Measurements from ENCODE around the gene ZNF141. TPM values are rescaled to one million over a fixed set of nuclear protein-coding genes. Genes with fewer than 3 reads are reported as not detected.

ZNF141 gene
- polyA plus RNA-seq, 3 donors: 2.5 to 4.2 (median 2.7) TPM

GRCh38 chr4:374298-375160, 36.9 kb downstream of the ZNF141 start:
- WGBS (ENCODE audit: insufficient coverage): no CpG with 5 or more reads among the region's 6 CpGs
- H3K27ac Mint-ChIP-seq: no peak overlapping the region
- intact Hi-C loops (cut with micrococcal nuclease): no loop called here

DNA sequence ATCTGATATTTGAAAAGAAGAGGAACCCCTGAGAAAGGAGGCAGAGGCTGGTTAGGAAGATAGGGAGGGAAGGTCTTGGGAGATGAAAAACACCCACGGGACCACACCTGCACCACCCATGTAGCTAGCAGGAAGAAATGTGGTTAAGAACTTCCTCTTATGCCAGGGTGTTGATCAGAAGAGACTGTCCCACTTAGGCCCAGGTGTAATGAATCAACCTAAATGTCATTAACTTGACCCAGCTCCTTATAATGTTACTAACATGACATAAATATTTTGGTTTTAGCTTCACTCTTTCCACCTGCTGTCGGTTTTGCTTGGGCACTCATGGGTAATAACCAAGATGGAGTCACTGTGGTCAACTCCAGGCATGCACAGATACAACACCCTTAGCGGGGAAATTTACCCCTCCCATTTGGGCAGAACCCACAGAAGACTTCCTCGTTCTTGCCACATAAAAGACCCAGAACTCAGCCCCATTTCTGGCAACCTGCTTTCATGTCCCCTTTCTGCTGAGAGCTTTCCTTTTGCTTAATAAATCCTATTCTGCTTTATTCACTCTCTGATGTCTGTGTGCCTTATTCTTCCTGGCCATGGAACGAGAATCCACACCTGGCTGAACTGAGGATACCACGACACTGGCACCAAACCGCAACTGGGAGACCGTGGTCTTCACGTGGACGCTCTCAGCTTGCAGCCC, 46.8 kb downstream of the ZNF141 start:
- intact Hi-C loops (cut with micrococcal nuclease): no loop called here
- H3K4me1 ChIP-seq (ENCODE audit: control insufficient read depth in 1 of 2, insufficient read depth in 2 of 2, low read length in 2 of 2): no peaks in the 10 kb centered on the region
- peak overlapping the region in 1 of 3 experiments; percentile 34 for H3K4me3 ChIP-seq (replicated peaks in 1 of 3; ENCODE audit: low read depth in 2 of 3, low read length in 3 of 3)
- no peaks in the 10 kb centered on the region for H4K20me1 ChIP-seq (ENCODE audit: insufficient read depth, low read length)
- H3K4me3 Mint-ChIP-seq: no peak overlapping the region
- H3K4me2 ChIP-seq (replicated peaks; ENCODE audit: extremely low read depth, low read length, poor library complexity, severe bottlenecking): no peak overlapping the region
- H3K9me3 ChIP-seq (replicated peaks in 1 of 2; ENCODE audit: control insufficient read depth in 1 of 2, insufficient read depth in 1 of 2, low read length in 2 of 2): peaks cover 85 to 98% of the 10 kb centered on the region in 2 donors
- 61% methylated on average over 4 of the region's 10 CpGs for WGBS (ENCODE audit: insufficient coverage)
- H3K79me2 ChIP-seq (ENCODE audit: insufficient read depth, low read length): no peaks in the 10 kb centered on the region
- H2AFZ ChIP-seq (ENCODE audit: insufficient read depth, low read depth, low read length, poor library complexity, severe bottlenecking): no peak overlapping the region
- no peak for DNase-seq
- no peak overlapping the region for H3K27ac ChIP-seq (ENCODE audit: low read depth in 1 of 2, low read length in 2 of 2)
- peaks cover 44 to 93% (median 86%) of the 10 kb centered on the region in 7 donors for H3K9me3 Mint-ChIP-seq
- H3K4me1 Mint-ChIP-seq: no peaks in the 10 kb centered on the region
- no peaks in the 10 kb centered on the region for H3K36me3 ChIP-seq (replicated peaks in 1 of 2; ENCODE audit: control insufficient read depth in 1 of 2, insufficient read depth in 2 of 2, low read length in 2 of 2)
- TF ChIP-seq, protein P1, sequence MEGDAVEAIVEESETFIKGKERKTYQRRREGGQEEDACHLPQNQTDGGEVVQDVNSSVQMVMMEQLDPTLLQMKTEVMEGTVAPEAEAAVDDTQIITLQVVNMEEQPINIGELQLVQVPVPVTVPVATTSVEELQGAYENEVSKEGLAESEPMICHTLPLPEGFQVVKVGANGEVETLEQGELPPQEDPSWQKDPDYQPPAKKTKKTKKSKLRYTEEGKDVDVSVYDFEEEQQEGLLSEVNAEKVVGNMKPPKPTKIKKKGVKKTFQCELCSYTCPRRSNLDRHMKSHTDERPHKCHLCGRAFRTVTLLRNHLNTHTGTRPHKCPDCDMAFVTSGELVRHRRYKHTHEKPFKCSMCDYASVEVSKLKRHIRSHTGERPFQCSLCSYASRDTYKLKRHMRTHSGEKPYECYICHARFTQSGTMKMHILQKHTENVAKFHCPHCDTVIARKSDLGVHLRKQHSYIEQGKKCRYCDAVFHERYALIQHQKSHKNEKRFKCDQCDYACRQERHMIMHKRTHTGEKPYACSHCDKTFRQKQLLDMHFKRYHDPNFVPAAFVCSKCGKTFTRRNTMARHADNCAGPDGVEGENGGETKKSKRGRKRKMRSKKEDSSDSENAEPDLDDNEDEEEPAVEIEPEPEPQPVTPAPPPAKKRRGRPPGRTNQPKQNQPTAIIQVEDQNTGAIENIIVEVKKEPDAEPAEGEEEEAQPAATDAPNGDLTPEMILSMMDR (IDR thresholded peaks at IDR 0.05): no peak
- H3K27ac Mint-ChIP-seq: no peak overlapping the region
- H3K9ac ChIP-seq (ENCODE audit: insufficient read depth, low read length, poor library complexity, severe bottlenecking): no peak overlapping the region
- peaks cover 13 to 19% (median 13%) of the 10 kb centered on the region in 3 donors for H3K27me3 Mint-ChIP-seq (ENCODE audit: low read depth in 3 of 3)
- peaks cover 2 to 20% of the 10 kb centered on the region in 2 donors for H3K27me3 ChIP-seq (ENCODE audit: control insufficient read depth in 2 of 2, insufficient read depth in 2 of 2, low read length in 2 of 2)
- H3K36me3 Mint-ChIP-seq: peaks cover 0 to 10% of the 10 kb centered on the region in 2 donors

More at GRCh38 chr4:374298-375160, 36.9 kb downstream of the ZNF141 start:
- no peak overlapping the region for H3K4me3 Mint-ChIP-seq
- no peaks in the 10 kb centered on the region for H3K4me1 Mint-ChIP-seq
- H3K36me3 Mint-ChIP-seq: peaks cover 23 to 35% of the 10 kb centered on the region in 2 donors
- Histone ChIP-seq H3K27ac (ENCODE audit: low read depth in 1 of 2, low read length in 2 of 2) (no peak overlapping the region), H3K4me3 (replicated peaks in 1 of 3; ENCODE audit: low read depth in 2 of 3, low read length in 3 of 3) (peak overlapping the region in 1 of 3 experiments; percentile 55), H4K20me1 (ENCODE audit: insufficient read depth, low read length) (no peaks in the 10 kb centered on the region), H3K9ac (ENCODE audit: insufficient read depth, low read length, poor library complexity, severe bottlenecking) (no peak overlapping the region), H3K27me3 (ENCODE audit: control insufficient read depth in 2 of 2, insufficient read depth in 2 of 2, low read length in 2 of 2) (no peaks in the 10 kb centered on the region), H3K4me2 (replicated peaks; ENCODE audit: extremely low read depth, low read length, poor library complexity, severe bottlenecking) (no peak overlapping the region), H3K9me3 (replicated peaks in 1 of 2; ENCODE audit: control insufficient read depth in 1 of 2, insufficient read depth in 1 of 2, low read length in 2 of 2) (peaks cover 52 to 98% of the 10 kb centered on the region in 2 donors), H3K36me3 (replicated peaks in 1 of 2; ENCODE audit: control insufficient read depth in 1 of 2, insufficient read depth in 2 of 2, low read length in 2 of 2) (peaks cover 16 to 53% of the 10 kb centered on the region in 2 donors), H2AFZ (ENCODE audit: insufficient read depth, low read depth, low read length, poor library complexity, severe bottlenecking) (no peak overlapping the region), H3K4me1 (ENCODE audit: control insufficient read depth in 1 of 2, insufficient read depth in 2 of 2, low read length in 2 of 2) (no peaks in the 10 kb centered on the region), H3K79me2 (ENCODE audit: insufficient read depth, low read length) (no peaks in the 10 kb centered on the region)
- TF ChIP-seq, protein P1 (IDR thresholded peaks at IDR 0.05): no peak
- DNase-seq: no peak
- H3K27me3 Mint-ChIP-seq (ENCODE audit: low read depth in 3 of 3): no peaks in the 10 kb centered on the region
- peaks cover 32 to 92% (median 84%) of the 10 kb centered on the region in 7 donors for H3K9me3 Mint-ChIP-seq

Data from CD14-positive monocyte (primary cell).